Caco-2 (cell line): Measurements from ENCODE around the gene NBPF19. TPM values are rescaled to one million over a fixed set of nuclear protein-coding genes. Genes with fewer than 3 reads are reported as not detected.
"Not testable (repeated sequence)": the region's sequence is repeated elsewhere in the genome, so short reads cannot be mapped to it uniquely, and the experiment has no call there.

ENCODE experiments used
- BruUV-seq: library from RNA; stranded (reverse); fragments of 400-500 nt; replicated peaks from 2 replicates; lab custom pipeline; 2021; lab: Mats Ljungman, UMichigan
- CTCF ChIA-PET: fragments of 300-600 bp; sonication (Branson Sonifier 250); formaldehyde crosslinking; loops from one replicate; lab custom pipeline; 2022; ENCODE audit warnings: antibody characterized with exemption; lab: Charles Lee
- POLR2A ChIA-PET: fragments of 300-600 bp; sonication (Branson Sonifier 250); formaldehyde crosslinking; loops from one replicate; lab custom pipeline; 2022; ENCODE audit warnings: antibody characterized with exemption; lab: Charles Lee
- DNase-seq, 2 experiments: peaks; one replicate each; pipeline versions ENCODE4 v3.0.0 to v3.0.0-alpha.2; 2020 to 2022
- H3K27me3 ChIP-seq: replicated peaks from 2 replicates; pipeline ENCODE4 v1.6.0; 2011; ENCODE audit warnings: low read length; ENCODE audit not compliant: control insufficient read depth, insufficient read depth
- H3K36me3 ChIP-seq: 2 replicates; pipeline ENCODE4 v1.5.1; 2011; ENCODE audit warnings: low read length; ENCODE audit not compliant: control insufficient read depth, insufficient read depth
- H3K4me1 ChIP-seq: fragments of 250-450 bp; sonication (Bioruptor Pico); 2 replicates; pipeline ENCODE4 v1.5.1; 2020; ENCODE audit warnings: mild to moderate bottlenecking
- H3K4me3 ChIP-seq: 2 replicates; pipeline ENCODE4 v1.5.1; 2011; ENCODE audit warnings: low read depth, mild to moderate bottlenecking, control low read depth, low read length
- H3K9me3 ChIP-seq: fragments of 250-450 bp; sonication (Bioruptor Pico); 2 replicates; pipeline ENCODE4 v1.5.1; 2020; ENCODE audit warnings: mild to moderate bottlenecking, moderate library complexity
- H3K27ac Mint-ChIP-seq: one replicate; pipeline ENCODE4 v1.8.0; 2022; ENCODE audit warnings: mixed read lengths; ENCODE audit not compliant: unreplicated experiment
- H3K27me3 Mint-ChIP-seq: one replicate; pipeline ENCODE4 v1.8.0; 2022; ENCODE audit warnings: mixed read lengths; ENCODE audit not compliant: insufficient read depth, unreplicated experiment
- H3K36me3 Mint-ChIP-seq: one replicate; pipeline ENCODE4 v1.8.0; 2022; ENCODE audit warnings: mild to moderate bottlenecking, mixed read lengths; ENCODE audit not compliant: insufficient read depth, unreplicated experiment
- H3K4me1 Mint-ChIP-seq: one replicate; pipeline ENCODE4 v1.8.0; 2022; ENCODE audit warnings: low read depth, mixed read lengths; ENCODE audit not compliant: unreplicated experiment
- H3K4me3 Mint-ChIP-seq: one replicate; pipeline ENCODE4 v1.8.0; 2022; ENCODE audit warnings: mild to moderate bottlenecking, moderate library complexity, mixed read lengths; ENCODE audit not compliant: unreplicated experiment
- H3K9me3 Mint-ChIP-seq: one replicate; pipeline ENCODE4 v1.8.0; 2022; ENCODE audit warnings: mixed read lengths; ENCODE audit not compliant: unreplicated experiment
- intact Hi-C: fragments of 100-400 bp; cut with micrococcal nuclease; formaldehyde crosslinking; loops from one replicate; pipeline ENCODE4 v1.10.0; 2022; ENCODE audit not compliant: unreplicated experiment
- total RNA-seq: library from RNA; stranded (reverse); gene quantifications from 2 replicates; pipeline ENCODE4 v1.2.3, GENCODE V29; 2022

Gene NBPF19
- total RNA-seq, 1 experiment from 2014 or later: 5.1 TPM

GRCh38 chr1:149561806-149562205, 87.0 kb downstream of the NBPF19 start:
- H3K9me3 ChIP-seq, intact Hi-C loops, H3K36me3 Mint-ChIP-seq, POLR2A ChIA-PET, H3K27me3 Mint-ChIP-seq, CTCF ChIA-PET, H3K4me1 Mint-ChIP-seq, BruUV-seq, DNase-seq, H3K4me3 Mint-ChIP-seq, H3K27me3 ChIP-seq, H3K36me3 ChIP-seq, H3K9me3 Mint-ChIP-seq, H3K4me3 ChIP-seq, H3K4me1 ChIP-seq, H3K27ac Mint-ChIP-seq: not testable (repeated sequence)

GRCh38 chr1:149565485-149565884, 90.6 kb downstream of the NBPF19 start:
- intact Hi-C loops, H3K4me3 Mint-ChIP-seq, H3K9me3 Mint-ChIP-seq, DNase-seq, H3K4me1 ChIP-seq, H3K9me3 ChIP-seq, H3K36me3 ChIP-seq, H3K27ac Mint-ChIP-seq, H3K27me3 ChIP-seq, H3K4me3 ChIP-seq, H3K4me1 Mint-ChIP-seq, H3K36me3 Mint-ChIP-seq, POLR2A ChIA-PET, H3K27me3 Mint-ChIP-seq, CTCF ChIA-PET, BruUV-seq: not testable (repeated sequence)

- H3K9me3 ChIP-seq, H3K4me3 Mint-ChIP-seq, H3K27me3 Mint-ChIP-seq, H3K4me1 Mint-ChIP-seq, intact Hi-C loops, H3K27ac Mint-ChIP-seq, H3K36me3 ChIP-seq, POLR2A ChIA-PET, H3K36me3 Mint-ChIP-seq, H3K27me3 ChIP-seq, CTCF ChIA-PET, DNase-seq, H3K9me3 Mint-ChIP-seq, BruUV-seq, H3K4me3 ChIP-seq, H3K4me1 ChIP-seq: not testable (repeated sequence)
Measured at GRCh38 chr1:149572763-149573162, 97.9 kb downstream of the NBPF19 start.

GRCh38 chr1:149585592-149585991, 110.7 kb downstream of the NBPF19 start:
- BruUV-seq, H3K4me3 Mint-ChIP-seq, H3K9me3 ChIP-seq, H3K4me3 ChIP-seq, H3K27ac Mint-ChIP-seq, H3K4me1 ChIP-seq, CTCF ChIA-PET, H3K4me1 Mint-ChIP-seq, DNase-seq, POLR2A ChIA-PET, H3K36me3 Mint-ChIP-seq, H3K27me3 Mint-ChIP-seq, H3K36me3 ChIP-seq, intact Hi-C loops, H3K9me3 Mint-ChIP-seq, H3K27me3 ChIP-seq: not testable (repeated sequence)

Other genes starting within 250 kb of the NBPF19 start
- not detected in 2 replicates for gene PPIAL4C, start 108.8 kb downstream of the NBPF19 start, total RNA-seq